ENCODE measurements around the gene ATF3. TPM values are rescaled to one million over a fixed set of nuclear protein-coding genes. Genes with fewer than 3 reads are reported as not detected.
"Not testable (repeated sequence)": the region's sequence is repeated elsewhere in the genome, so short reads cannot be mapped to it uniquely, and the experiment has no call there.

ATF3 gene
- total RNA-seq, 1 experiment from 2014 or later = 37.4 TPM

GRCh38 chr1:212625781-212626450 is 17.4 kb downstream of the ATF3 start:
- DNase-seq (ENCODE audit: low read depth) = no peak

- DNase-seq (ENCODE audit: low read depth) = no peak
Observed at GRCh38 chr1:212628046-212628445, 19.5 kb downstream of the ATF3 start.

GRCh38 chr1:212628813-212629415 is 20.4 kb downstream of the ATF3 start:
- no peak for DNase-seq (ENCODE audit: low read depth)

GRCh38 chr1:212629450-212630157 is 21.0 kb downstream of the ATF3 start:
- no peak for DNase-seq (ENCODE audit: low read depth)

- DNase-seq (ENCODE audit: low read depth) = peak; percentile 86
Observed at GRCh38 chr1:212630158-212630900, 21.8 kb downstream of the ATF3 start.

- no peak for DNase-seq (ENCODE audit: low read depth)
Observed at GRCh38 chr1:212633161-212633560, 24.6 kb downstream of the ATF3 start.

GRCh38 chr1:212634252-212634651 is 25.7 kb downstream of the ATF3 start:
- DNase-seq (ENCODE audit: low read depth) = no peak

GRCh38 chr1:212635141-212635631 is 26.6 kb downstream of the ATF3 start:
- peak; percentile 44 for DNase-seq (ENCODE audit: low read depth)

GRCh38 chr1:212637902-212638301 is 29.3 kb downstream of the ATF3 start:
- DNase-seq (ENCODE audit: low read depth) = no peak

- DNase-seq (ENCODE audit: low read depth) = no peak
Observed at GRCh38 chr1:212638492-212639151, 30.1 kb downstream of the ATF3 start.

GRCh38 chr1:212639524-212639923 is 31.0 kb downstream of the ATF3 start:
- DNase-seq (ENCODE audit: low read depth) = not testable (repeated sequence)

GRCh38 chr1:212640223-212640878 is 31.8 kb downstream of the ATF3 start:
- no peak for DNase-seq (ENCODE audit: low read depth)

GRCh38 chr1:212641956-212642355 is 33.4 kb downstream of the ATF3 start:
- no peak for DNase-seq (ENCODE audit: low read depth)

- no peak for DNase-seq (ENCODE audit: low read depth)
Observed at GRCh38 chr1:212643877-212644276, 35.3 kb downstream of the ATF3 start.

GRCh38 chr1:212644866-212645545 is 36.4 kb downstream of the ATF3 start:
- no peak for DNase-seq (ENCODE audit: low read depth)

- no peak for DNase-seq (ENCODE audit: low read depth)
Observed at GRCh38 chr1:212645546-212646543, 37.3 kb downstream of the ATF3 start.

GRCh38 chr1:212646588-212646987 is 38.0 kb downstream of the ATF3 start:
- DNase-seq (ENCODE audit: low read depth) = no peak

- DNase-seq (ENCODE audit: low read depth) = no peak
Observed at GRCh38 chr1:212647004-212647403, 38.4 kb downstream of the ATF3 start.

- no peak for DNase-seq (ENCODE audit: low read depth)
Observed at GRCh38 chr1:212648431-212648830, 39.9 kb downstream of the ATF3 start.

Data from Daoy (cell line).